Neuron (in vitro differentiated cells): ENCODE measurements around the gene PPP2R3A.

Experiments used
- H2AFZ ChIP-seq: one replicate; pipeline ENCODE4 v1.6.1; 2013; ENCODE audit warnings: low read depth, mild to moderate bottlenecking, inconsistent platforms, low read length, moderate library complexity
- H3K27me3 ChIP-seq: one replicate; pipeline ENCODE4 v1.6.1; 2013; ENCODE audit warnings: low read length; ENCODE audit not compliant: insufficient read depth
- H3K36me3 ChIP-seq: one replicate; pipeline ENCODE4 v1.6.1; 2013; ENCODE audit warnings: low read length; ENCODE audit not compliant: insufficient read depth
- H3K4me1 ChIP-seq: one replicate; pipeline ENCODE4 v1.6.1; 2013; ENCODE audit warnings: low read length; ENCODE audit not compliant: insufficient read depth
- H3K4me3 ChIP-seq: 2 replicates; pipeline ENCODE4 v1.5.1; 2013; ENCODE audit warnings: mild to moderate bottlenecking, low read length, moderate library complexity
- H3K9me3 ChIP-seq: one replicate; pipeline ENCODE4 v1.6.1; 2013; ENCODE audit warnings: low read length

The PPP2R3A gene

DNA sequence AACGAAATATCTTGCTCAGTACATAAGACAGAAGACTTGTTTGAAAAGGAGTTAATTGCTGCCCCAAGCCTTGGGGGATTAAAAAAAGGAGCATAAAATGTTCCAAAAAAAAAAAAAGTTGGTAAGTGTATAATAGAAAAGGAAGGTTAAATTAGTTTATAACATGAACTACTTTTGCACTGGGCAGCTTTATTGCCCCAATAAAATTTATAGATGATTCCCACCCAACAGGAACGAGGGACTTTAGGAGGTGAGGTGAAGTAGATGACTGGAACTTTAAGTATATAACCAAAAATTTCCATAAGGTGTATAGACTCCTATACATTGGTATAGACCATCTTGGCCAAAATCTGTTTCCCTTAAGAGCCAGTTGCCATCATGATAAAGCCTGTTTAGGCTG, 14.8 kb downstream of the PPP2R3A start:
- Histone ChIP-seq H3K9me3 (no peaks in the 10 kb centered on the region), H3K27me3 (no peaks in the 10 kb centered on the region), H3K4me1 (no peaks in the 10 kb centered on the region), H3K4me3 (no peak overlapping the region), H2AFZ (no peak overlapping the region), H3K36me3 (no peaks in the 10 kb centered on the region)

DNA sequence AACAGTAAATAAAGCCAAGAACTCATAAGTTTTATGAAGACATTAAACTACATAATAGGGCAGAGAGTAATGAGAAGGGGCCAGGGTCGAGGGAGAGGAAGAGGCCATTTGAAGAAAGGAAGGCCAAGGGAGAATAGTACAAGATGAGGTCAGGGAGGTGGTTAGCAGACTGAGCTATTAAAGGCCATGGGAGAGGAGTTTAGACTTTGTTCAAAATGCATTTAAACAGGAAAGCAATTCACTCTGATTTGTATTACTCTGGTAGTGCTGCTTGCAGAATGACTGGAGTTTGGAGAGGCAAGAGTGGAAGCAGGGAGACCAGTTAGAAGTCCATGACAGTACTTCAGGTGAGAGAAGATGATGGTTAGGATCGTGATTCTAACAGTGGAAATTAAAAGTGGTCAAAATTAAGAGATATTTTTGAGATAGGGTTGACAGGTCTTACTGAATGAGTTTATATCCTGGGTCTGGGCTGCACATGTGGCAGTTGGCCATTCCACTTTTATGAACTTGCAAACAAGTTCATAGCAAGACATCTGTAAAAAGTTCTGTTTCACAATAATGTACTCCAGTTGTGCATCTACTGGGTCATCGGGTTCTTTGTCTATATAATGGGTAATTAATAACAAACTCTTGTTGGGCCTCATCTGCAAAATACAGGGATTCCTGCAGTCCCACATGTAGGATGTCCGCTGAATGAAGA, 16.3 kb downstream of the PPP2R3A start:
- Histone ChIP-seq H3K9me3 (no peaks in the 10 kb centered on the region), H3K27me3 (no peaks in the 10 kb centered on the region), H3K4me3 (no peak overlapping the region), H2AFZ (no peak overlapping the region), H3K4me1 (no peaks in the 10 kb centered on the region), H3K36me3 (no peaks in the 10 kb centered on the region)

DNA sequence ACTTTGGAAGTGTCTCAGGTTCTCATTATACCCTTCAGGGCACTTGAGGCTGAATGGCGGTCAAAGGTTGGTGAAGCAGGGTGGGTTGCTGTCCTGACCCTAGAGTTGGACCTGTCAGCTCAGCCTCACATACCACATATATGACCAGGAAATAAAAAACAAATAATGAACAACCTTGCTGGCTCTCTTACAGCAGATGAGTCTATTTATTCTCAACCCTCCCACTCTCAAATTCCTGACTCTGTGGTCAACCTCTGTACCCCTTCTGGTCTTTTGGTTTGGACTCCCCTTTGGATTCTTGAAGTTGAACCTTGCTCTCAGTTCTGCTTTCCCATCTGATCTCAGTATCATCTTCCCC, 16.9 kb downstream of the PPP2R3A start:
- H3K27me3 ChIP-seq = no peaks in the 10 kb centered on the region
- no peak overlapping the region for H2AFZ ChIP-seq
- no peaks in the 10 kb centered on the region for H3K9me3 ChIP-seq
- no peak overlapping the region for H3K4me3 ChIP-seq
- no peaks in the 10 kb centered on the region for H3K36me3 ChIP-seq
- no peaks in the 10 kb centered on the region for H3K4me1 ChIP-seq

DNA sequence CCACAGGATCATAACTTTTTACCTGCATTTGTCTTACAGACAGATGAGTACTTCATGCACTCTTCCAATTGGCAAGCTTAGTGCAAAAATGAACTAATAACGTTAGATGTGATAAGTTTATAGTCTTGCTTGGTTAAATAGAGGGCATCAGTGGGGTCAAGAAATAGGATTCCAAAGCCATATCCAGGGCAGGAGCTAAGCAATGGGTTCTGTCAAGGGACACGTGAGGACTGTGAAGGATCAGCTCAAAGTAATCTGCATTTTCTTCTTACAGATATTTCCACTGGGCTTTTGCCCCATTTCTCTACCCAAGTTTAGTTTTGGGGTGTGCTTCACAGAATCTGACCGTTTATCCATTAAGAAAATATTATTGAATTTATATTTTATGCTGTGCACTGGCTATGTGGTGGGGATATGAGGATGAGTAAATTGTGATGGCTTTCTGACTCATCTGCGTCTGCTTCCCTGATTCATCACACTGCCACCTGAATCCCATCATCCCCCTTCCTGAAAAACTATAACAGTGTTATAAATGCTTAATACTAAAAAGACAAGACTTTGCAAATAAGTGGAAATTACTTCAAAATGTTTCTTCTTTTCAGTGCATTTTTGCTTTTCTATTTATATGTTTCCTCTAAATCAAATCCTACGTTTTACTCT, 17.5 kb downstream of the PPP2R3A start:
- Histone ChIP-seq H3K4me3 (no peak overlapping the region), H2AFZ (no peak overlapping the region), H3K36me3 (no peaks in the 10 kb centered on the region), H3K27me3 (no peaks in the 10 kb centered on the region), H3K9me3 (no peaks in the 10 kb centered on the region), H3K4me1 (no peaks in the 10 kb centered on the region)

DNA sequence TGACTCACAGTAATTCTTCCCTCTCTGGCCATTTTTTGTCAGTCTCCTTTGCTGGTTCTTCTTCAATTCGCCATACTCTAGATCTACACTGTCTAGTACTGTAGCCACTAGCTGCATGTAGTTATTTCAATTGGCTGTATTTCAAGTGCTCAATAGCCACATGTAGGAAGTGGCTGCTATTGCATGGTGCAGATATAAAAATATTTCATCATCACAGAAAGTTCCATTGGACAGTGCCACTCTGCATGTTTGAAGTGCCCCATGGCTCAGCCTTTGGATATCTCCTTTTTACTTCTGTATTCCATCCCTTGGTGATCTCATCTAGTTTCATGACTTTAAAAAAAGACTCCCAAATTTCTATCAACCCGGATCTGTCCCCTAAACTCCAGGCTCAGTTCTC, 22.1 kb downstream of the PPP2R3A start:
- H3K4me3 ChIP-seq = no peak overlapping the region
- H3K9me3 ChIP-seq = no peaks in the 10 kb centered on the region
- no peak overlapping the region for H2AFZ ChIP-seq
- H3K27me3 ChIP-seq = no peaks in the 10 kb centered on the region
- H3K4me1 ChIP-seq = no peaks in the 10 kb centered on the region
- no peaks in the 10 kb centered on the region for H3K36me3 ChIP-seq

DNA sequence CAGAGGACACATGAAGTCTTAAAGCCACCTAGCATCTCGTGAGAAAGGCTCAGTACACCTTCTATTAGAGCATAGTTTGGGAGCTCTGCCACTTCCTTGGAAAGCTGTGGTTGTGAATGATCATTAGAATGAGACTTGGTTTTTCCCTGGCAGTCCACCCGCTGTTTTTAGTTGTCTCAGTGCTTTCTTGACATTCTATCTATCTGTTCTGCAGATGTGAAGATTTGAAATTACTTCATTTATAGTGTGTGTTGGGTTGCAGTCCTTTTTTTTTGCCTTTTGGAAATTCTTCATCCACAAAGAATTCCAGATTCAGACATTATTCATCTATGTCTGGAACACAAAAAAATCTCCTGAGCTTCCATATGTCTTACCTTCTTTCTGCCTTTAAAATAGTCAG, 23.7 kb downstream of the PPP2R3A start:
- Histone ChIP-seq H3K27me3 (no peaks in the 10 kb centered on the region), H2AFZ (no peak overlapping the region), H3K9me3 (no peaks in the 10 kb centered on the region), H3K36me3 (no peaks in the 10 kb centered on the region), H3K4me1 (no peaks in the 10 kb centered on the region), H3K4me3 (no peak overlapping the region)

DNA sequence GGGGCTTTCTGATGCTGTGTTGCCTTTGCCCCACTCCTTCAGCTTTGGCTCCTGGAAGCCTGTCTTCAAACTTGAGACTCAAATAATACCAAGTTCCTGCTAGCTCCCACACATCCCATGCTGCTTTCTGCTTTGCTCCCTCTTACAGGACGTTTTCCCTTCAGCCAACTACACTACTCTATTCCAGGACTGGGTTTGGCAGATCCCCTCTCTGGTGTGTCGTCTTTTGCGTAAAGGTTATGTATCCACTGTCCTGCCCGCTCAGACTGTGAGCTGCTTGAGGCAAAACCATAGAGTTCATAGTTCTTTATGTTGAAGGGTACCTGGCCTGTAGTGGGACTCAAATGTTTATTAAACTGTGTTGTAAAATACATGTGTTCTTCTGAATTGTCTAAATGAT, 25.4 kb downstream of the PPP2R3A start:
- Histone ChIP-seq H3K4me1 (no peaks in the 10 kb centered on the region), H3K36me3 (no peaks in the 10 kb centered on the region), H3K27me3 (no peaks in the 10 kb centered on the region), H3K4me3 (no peak overlapping the region), H3K9me3 (no peaks in the 10 kb centered on the region), H2AFZ (no peak overlapping the region)

DNA sequence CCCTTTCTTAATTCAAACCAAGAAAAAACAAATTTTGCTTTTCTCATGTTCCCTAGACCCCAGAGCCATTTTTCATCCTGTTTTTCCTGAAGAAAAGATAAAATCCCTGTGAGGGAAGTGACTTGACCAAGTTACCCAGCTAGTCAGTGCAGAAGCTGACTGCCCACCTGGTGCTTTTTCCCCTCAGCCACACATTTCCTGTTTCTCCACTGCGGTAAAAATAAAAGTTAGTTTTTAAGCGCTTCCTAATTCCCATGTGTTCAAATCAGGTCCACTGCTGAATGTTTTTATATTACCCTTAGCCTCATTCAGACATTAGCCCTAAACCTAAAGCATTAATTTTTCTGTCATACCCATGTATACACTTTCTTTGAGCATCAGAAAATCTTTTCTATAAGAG, 26.1 kb downstream of the PPP2R3A start:
- Histone ChIP-seq H3K4me3 (no peak overlapping the region), H3K27me3 (no peaks in the 10 kb centered on the region), H3K4me1 (no peaks in the 10 kb centered on the region), H2AFZ (no peak overlapping the region), H3K36me3 (no peaks in the 10 kb centered on the region), H3K9me3 (no peaks in the 10 kb centered on the region)

DNA sequence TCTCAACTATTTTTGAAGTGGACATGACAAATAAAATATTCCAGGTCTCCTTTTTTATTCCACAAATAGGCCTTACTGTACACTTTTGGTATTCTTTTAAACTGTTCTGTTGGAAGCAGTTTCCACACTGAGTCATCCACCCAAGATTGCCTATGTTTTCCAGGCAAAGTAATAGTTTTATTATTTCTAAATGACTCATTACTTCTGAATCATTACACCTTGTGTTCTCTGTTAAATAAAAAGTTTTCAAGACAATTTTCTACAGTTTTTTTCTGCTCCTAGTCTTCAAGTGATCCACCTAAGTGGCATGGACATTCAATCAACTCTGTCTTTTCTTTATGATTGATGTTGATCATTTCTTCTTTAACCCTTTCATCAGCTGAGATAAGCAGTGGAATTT, 26.5 kb downstream of the PPP2R3A start:
- no peak overlapping the region for H3K4me3 ChIP-seq
- no peaks in the 10 kb centered on the region for H3K27me3 ChIP-seq
- no peaks in the 10 kb centered on the region for H3K9me3 ChIP-seq
- no peak overlapping the region for H2AFZ ChIP-seq
- H3K36me3 ChIP-seq = no peaks in the 10 kb centered on the region
- no peaks in the 10 kb centered on the region for H3K4me1 ChIP-seq

DNA sequence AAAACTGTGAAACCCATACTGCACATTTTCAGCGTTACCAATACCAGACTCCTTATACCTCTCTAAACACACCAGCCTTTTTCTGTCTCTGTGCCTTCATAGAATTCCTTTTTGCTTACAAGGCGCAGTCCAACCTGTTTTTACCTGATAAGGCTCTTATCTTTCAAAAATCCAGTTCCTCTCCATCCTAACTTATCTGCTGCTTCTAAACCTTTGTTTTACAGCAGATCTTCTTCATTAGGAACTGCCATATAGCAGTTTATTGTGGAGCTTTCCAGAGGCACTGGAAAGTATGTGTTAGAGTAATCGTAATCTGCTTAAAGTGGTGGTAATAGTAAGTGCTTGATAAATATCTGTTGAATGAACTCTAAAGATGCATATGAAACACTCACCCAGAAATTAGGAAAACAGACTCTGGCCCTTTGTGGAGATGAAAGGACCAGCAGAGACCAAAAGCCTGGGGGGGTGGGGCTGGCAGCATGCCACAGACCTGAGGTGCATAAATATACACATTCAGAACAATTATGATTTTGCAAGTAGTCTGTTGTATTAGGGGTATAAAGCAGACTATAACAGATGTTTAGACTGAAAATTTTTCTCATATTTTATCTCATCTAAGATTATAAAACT, 29.3 kb downstream of the PPP2R3A start:
- H3K4me3 ChIP-seq = no peak overlapping the region
- peaks cover 9% of the 10 kb centered on the region for H3K4me1 ChIP-seq
- H3K36me3 ChIP-seq = no peaks in the 10 kb centered on the region
- no peaks in the 10 kb centered on the region for H3K9me3 ChIP-seq
- H2AFZ ChIP-seq = no peak overlapping the region
- H3K27me3 ChIP-seq = no peaks in the 10 kb centered on the region

DNA sequence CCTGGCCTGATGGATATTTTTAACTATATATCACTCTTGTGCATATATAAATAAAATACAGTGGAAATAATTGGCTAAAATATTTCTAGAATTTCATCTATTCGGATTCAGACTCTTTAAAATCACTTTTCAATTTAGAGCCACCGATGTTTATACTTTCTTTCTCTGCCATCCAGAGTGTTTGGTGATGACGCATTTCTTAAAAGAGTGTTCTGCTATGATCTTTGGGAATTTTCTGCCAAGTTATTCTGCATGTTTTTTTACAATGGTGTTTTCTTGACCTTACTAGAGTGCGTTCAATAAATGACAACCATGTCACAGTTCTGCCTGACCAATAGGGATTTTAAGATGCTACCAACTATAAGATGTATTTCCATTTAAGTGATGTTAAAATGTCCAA, 30.2 kb downstream of the PPP2R3A start:
- H3K9me3 ChIP-seq = no peaks in the 10 kb centered on the region
- H3K36me3 ChIP-seq = no peaks in the 10 kb centered on the region
- peaks cover 9% of the 10 kb centered on the region for H3K4me1 ChIP-seq
- H3K27me3 ChIP-seq = no peaks in the 10 kb centered on the region
- H2AFZ ChIP-seq = no peak overlapping the region
- no peak overlapping the region for H3K4me3 ChIP-seq

DNA sequence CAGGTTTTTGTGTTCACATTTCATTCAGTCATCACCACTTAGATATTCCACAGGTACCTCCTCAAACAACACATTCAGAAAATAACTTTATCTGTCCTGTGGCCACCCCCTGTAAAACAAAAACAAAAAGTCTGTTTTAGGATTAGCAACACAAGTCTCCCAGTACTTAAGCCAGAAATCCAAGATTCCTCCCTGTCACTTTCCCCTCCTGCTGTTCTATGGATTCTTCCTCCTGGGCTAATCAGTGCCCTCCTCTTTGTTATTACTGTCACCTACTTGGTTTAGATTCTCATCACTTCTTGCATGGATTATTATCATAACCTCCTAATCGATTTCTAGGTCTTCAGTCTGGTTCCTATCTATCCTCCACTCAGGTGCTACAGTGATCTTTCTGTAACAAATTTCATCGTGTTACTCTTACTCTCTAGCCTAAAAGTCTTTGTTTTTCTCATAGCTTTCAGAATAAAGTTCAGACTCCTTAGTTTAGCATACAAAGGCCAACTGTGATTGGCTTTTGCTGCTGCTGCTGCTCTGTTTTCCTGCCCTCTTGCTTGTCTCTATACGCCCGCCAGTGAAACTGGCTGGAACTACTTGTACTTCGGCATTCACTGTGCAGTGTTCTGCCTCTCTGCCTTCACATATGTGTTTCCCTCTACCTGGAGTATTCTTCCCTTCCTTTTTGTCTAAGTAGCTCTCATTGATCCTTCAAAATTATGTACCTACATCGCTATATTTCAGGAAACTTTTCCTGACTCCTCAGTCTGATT, 32.2 kb downstream of the PPP2R3A start:
- Histone ChIP-seq H3K9me3 (no peaks in the 10 kb centered on the region), H2AFZ (no peak overlapping the region), H3K27me3 (no peaks in the 10 kb centered on the region), H3K36me3 (no peaks in the 10 kb centered on the region), H3K4me1 (peaks cover 9% of the 10 kb centered on the region), H3K4me3 (no peak overlapping the region)

DNA sequence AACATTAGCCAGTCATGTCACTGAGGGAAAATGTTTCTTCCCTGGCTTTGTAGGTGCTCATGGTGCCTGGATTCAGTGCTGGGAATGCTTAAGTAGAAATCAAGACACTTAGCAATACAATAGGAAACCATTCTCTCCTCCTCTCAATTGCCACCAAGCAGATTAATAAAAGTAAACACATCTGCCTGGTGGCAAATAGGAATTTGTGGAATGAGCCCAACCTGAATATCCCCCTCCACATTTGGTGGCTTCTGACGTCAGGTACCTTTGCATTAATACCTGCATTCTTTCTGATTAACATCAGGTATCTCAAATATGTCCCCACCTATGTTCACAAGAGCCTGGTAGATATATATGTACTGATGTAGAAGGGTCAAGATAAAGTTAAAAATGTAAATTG, 42.7 kb downstream of the PPP2R3A start:
- Histone ChIP-seq H3K27me3 (no peaks in the 10 kb centered on the region), H3K9me3 (no peaks in the 10 kb centered on the region), H3K4me3 (no peak overlapping the region), H2AFZ (no peak overlapping the region), H3K4me1 (no peaks in the 10 kb centered on the region), H3K36me3 (peaks cover 2% of the 10 kb centered on the region)
